KOPT-K1 (cell line): Measurements from ENCODE around the gene GTF2H4.
"Not testable (repeated sequence)": the region's sequence is repeated elsewhere in the genome, so short reads cannot be mapped to it uniquely, and the experiment has no call there.

Source experiments
- H3K27ac ChIP-seq: fragments of 200-600 bp; sonication (generic); 2 replicates; pipeline ENCODE4 v1.5.1; 2016; ENCODE audit warnings: antibody characterized with exemption, mild to moderate bottlenecking, low read depth, low read length; ENCODE audit not compliant: poor library complexity, severe bottlenecking
- H3K36me3 ChIP-seq: fragments of 200-600 bp; sonication (generic); 2 replicates; pipeline ENCODE4 v1.5.1; 2017; ENCODE audit warnings: antibody characterized with exemption, mild to moderate bottlenecking, low read length, moderate library complexity; ENCODE audit not compliant: insufficient read depth
- H3K9me3 ChIP-seq: fragments of 200-600 bp; sonication (generic); 2 replicates; pipeline ENCODE4 v1.5.1; 2017; ENCODE audit warnings: antibody characterized with exemption, low read length, mild to moderate bottlenecking; ENCODE audit not compliant: insufficient read depth, poor library complexity, severe bottlenecking

The GTF2H4 gene

DNA sequence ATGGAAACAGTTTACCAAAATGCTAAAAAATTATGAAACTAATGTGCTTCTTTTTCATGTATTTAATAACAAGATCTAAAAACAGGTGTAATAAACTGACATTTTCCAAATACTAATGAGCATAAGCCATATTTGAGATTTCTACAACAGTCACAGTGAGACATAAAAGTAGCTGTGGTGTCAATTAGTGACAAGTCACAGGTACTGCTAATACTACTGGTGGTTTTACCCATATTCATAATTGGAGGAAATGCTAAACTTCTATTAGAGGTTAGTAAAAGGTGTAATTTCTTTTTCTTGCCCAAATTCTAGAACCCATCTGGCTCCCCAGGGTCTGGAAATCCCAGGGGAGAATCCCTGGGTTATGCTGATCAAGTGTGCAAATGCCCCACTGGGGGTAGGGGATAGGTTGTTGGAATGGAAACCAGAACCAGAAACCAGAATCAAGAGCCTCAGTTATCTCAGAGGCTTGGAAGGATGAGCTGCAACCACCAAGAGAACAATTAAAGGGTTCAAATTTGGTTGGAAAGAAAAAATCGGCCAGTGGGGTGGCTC, 7.1 kb upstream of the GTF2H4 start:
- no peaks in the 10 kb centered on the region for H3K9me3 ChIP-seq
- no peak overlapping the region for H3K27ac ChIP-seq
- no peaks in the 10 kb centered on the region for H3K36me3 ChIP-seq

DNA sequence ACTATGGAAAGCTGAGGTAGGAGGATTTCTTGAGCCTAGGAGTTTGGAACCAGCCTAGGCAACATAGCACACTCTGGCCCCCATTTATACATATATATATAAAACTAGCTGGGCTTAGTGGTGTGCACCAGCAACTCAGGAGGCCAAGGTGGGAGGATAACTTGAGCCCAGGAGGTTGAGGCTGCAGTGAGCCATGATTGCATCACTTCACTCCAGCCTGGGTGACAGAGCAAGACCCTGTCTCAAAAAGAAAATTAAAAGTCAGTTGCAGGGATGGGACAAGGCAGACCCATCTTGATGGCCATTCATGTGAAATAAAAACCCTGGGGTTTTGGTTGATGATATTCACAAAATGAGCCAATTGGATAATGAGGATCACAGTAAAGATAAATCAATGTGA, 6.6 kb upstream of the GTF2H4 start:
- no peak overlapping the region for H3K27ac ChIP-seq
- no peaks in the 10 kb centered on the region for H3K9me3 ChIP-seq
- no peaks in the 10 kb centered on the region for H3K36me3 ChIP-seq

- not testable (repeated sequence) for H3K36me3 ChIP-seq, H3K27ac ChIP-seq, H3K9me3 ChIP-seq
Measured at GRCh38 chr6:30902196-30902595, 5.8 kb upstream of the GTF2H4 start.

- H3K27ac ChIP-seq = no peak overlapping the region
- no peaks in the 10 kb centered on the region for H3K9me3 ChIP-seq
- no peaks in the 10 kb centered on the region for H3K36me3 ChIP-seq
Measured at GRCh38 chr6:30902709-30903108, 5.3 kb upstream of the GTF2H4 start.

DNA sequence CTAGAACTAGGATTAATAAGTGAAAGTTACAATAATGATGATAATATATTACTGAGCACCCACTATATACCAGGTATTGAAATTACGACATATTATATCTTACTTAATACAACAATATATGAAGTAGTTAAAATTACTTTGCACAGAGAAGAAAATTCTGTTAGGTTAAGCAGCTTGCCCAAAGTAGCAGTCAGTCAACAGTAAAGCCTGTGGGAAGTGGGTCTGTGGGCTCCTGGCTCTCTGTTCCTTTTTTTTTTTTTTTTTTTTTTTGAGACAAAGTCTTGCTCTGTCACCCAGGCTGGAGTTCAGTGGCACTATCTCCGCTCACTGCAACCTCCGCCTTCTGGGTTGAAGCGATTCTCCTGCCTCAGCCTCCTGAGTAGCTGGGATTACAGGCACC, 4.8 kb upstream of the GTF2H4 start:
- Histone ChIP-seq H3K27ac (no peak overlapping the region), H3K36me3 (no peaks in the 10 kb centered on the region), H3K9me3 (no peaks in the 10 kb centered on the region)

GRCh38 chr6:30907290-30907757, 683 bp upstream of the GTF2H4 start:
- not testable (repeated sequence) for H3K9me3 ChIP-seq
- Histone ChIP-seq H3K36me3 (peaks cover 29% of the 10 kb centered on the region), H3K27ac (peak overlapping the region; percentile 23)

DNA sequence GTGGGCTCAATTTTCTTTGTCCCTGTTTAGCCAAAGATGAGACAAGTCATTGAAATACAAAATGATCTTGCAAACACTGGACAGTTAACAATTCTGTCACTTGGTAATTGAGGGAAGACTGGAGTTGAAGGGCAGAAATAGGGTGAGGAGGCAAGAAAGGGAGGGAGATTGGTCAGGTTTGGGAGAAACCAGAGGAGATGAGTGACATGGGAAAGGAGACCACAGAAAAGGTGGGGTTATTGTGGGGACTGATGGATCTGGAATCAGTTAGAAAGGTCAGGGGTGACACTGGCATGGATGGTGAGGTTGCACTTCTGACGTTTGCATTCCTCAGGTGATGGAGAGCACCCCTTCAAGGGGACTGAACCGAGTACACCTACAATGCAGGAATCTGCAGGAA, 693 bp downstream of the GTF2H4 start:
- Histone ChIP-seq H3K27ac (peak overlapping the region; percentile 74), H3K36me3 (peaks cover 41% of the 10 kb centered on the region), H3K9me3 (no peaks in the 10 kb centered on the region)

GRCh38 chr6:30910473-30910872, 2.5 kb downstream of the GTF2H4 start:
- H3K36me3 ChIP-seq = peaks cover 42% of the 10 kb centered on the region
- not testable (repeated sequence) for H3K9me3 ChIP-seq, H3K27ac ChIP-seq

- H3K27ac ChIP-seq = no peak overlapping the region
Measured at GRCh38 chr6:30912746-30913520, 4.9 kb downstream of the GTF2H4 start.

DNA sequence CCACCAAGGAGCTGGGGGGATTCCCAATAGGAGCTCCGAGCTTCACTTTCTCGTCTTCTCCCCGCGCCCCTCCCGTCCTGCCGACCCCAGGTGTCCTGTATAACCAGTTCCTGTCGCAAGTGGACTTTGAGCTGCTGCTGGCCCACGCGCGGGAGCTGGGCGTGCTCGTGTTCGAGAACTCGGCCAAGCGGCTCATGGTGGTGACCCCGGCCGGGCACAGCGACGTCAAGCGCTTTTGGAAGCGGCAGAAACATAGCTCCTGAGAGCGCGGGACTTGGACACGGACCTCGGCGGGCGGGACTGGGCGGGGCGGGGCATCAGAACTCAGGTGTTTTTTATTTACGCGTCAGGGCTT, 5.7 kb downstream of the GTF2H4 start:
- Histone ChIP-seq H3K36me3 (peaks cover 72% of the 10 kb centered on the region), H3K27ac (peak overlapping the region; percentile 82), H3K9me3 (no peaks in the 10 kb centered on the region)

More at GRCh38 chr6:30912746-30913520, 4.9 kb downstream of the GTF2H4 start:
- peaks cover 64% of the 10 kb centered on the region for H3K36me3 ChIP-seq
- H3K9me3 ChIP-seq = no peaks in the 10 kb centered on the region

DNA sequence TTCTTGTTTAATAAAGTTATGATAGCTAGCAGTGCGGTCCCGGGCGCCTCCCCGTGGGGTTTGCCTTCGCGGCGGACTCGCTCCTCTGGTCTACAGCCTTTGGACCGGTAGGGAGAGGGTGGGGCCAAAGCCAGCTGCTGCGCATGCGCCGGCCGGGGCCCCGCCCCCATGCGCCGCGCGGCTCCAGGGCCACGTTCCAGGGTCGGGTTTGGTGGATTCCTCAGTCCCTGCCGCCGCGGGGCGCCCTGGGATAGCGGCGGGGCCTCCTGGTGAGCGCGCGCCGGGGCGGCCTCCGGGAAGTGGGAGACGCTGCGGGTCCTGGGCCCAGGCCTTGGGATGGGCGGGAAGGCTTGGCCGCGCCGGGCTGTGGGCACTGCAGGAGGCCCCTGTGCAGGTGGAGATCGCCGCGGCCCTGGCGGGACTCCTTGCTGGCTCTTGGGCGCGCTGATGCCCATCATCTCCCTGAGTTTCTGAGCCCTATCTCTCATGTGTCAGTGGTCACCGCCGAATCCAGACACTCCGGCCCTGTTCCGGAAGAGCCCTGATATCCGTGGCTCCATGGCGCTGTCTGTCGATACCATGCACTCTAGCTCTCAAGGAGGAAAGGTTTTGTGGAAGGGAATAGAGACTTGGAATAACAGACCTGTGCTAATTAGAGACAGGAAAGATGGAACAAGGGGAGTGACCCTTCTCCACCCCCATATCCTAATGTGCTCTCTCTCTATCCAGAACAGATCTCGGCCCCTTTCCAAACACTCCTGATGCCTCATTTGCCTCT, 6.3 kb downstream of the GTF2H4 start, which contains the start of gene VARS2:
Gene VARS2 (plus strand): TSS at position 163 of the 778 bp plus-strand sequence. CDS start 599 bp downstream, at position 762.
- no peaks in the 10 kb centered on the region for H3K9me3 ChIP-seq
- peaks cover 76% of the 10 kb centered on the region for H3K36me3 ChIP-seq
- peak within 1 kb of the TSS; percentile 82 for H3K27ac ChIP-seq

GRCh38 chr6:30914854-30915590, 7.0 kb downstream of the GTF2H4 start:
- peaks cover 78% of the 10 kb centered on the region for H3K36me3 ChIP-seq
- no peaks in the 10 kb centered on the region for H3K9me3 ChIP-seq
- H3K27ac ChIP-seq = peak overlapping the region; percentile 82

- no peaks in the 10 kb centered on the region for H3K9me3 ChIP-seq
- peak overlapping the region; percentile 82 for H3K27ac ChIP-seq
- peaks cover 78% of the 10 kb centered on the region for H3K36me3 ChIP-seq
Measured at GRCh38 chr6:30915591-30915946, 7.6 kb downstream of the GTF2H4 start.

DNA sequence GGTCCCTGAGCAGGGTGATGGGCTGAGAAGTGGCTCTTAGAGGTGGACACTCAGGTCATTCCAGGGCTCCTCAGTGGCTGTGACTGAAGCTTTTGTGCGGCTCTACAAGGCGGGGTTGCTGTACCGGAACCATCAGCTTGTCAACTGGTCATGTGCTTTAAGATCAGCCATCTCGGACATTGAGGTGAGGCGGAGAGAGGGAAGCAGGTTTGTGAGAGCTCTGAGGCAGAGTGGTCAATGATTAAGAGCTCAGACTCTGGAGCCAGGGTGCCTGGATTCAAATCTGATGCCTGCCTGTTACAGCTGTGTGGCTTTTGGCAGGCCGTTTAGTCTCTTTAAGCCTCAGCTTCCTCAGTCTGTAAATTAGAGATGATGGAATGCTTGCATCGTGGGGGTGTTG, 9.0 kb downstream of the GTF2H4 start:
- Histone ChIP-seq H3K9me3 (no peaks in the 10 kb centered on the region), H3K36me3 (peaks cover 78% of the 10 kb centered on the region), H3K27ac (no peak overlapping the region)

GRCh38 chr6:30917487-30917886, 9.5 kb downstream of the GTF2H4 start:
- Histone ChIP-seq H3K27ac (no peak overlapping the region), H3K9me3 (no peaks in the 10 kb centered on the region), H3K36me3 (peaks cover 78% of the 10 kb centered on the region)
